GM21825 (cell line): ENCODE measurements around the gene ZSCAN20.

Experiments used
- ATAC-seq: cut with Tn5 transposase; IDR thresholded peaks from one replicate; pipeline ENCODE4 v1.9.1; 2021; ENCODE audit warnings: mild to moderate bottlenecking, moderate library complexity; ENCODE audit not compliant: unreplicated experiment

The ZSCAN20 gene

DNA sequence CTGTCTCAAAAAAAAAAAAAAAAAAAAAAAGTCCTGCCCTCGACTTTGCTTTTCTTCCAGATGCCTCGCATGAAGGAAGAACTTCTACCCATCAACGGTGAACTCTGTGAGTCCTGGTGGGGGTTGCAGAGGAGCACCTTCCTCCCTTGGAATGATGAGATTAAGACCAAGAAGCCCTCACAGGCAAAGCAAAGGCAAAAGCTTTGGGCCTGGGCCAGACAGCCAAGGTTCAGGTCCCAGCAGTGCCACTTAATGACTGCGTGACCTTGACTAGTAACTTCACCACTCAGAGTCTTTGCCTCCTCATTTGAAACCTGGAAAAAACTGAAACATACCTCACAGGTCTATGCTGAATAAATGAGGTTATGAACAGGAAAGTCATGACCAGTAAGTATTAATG lies 55.5 kb downstream of the ZSCAN20 start:
- ATAC-seq, result no peak

DNA sequence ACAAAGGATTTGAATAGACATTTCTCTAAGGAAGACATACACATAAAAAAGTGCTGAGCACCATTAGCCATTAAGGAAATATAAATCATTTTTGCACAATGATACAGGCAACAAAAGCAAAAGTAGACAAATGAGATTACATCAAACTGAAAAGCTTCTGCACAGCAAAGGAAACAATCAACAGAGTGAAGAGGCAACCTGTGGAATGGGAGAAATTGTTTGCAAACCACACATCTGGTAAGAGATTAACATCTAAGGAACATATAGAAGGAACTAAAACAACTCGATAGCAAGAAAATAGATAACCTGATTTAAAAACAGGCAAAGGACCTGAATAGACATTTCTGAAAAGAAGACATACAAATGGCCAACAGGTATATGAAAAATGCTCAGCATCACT lies 57.5 kb downstream of the ZSCAN20 start:
- ATAC-seq, result no peak

DNA sequence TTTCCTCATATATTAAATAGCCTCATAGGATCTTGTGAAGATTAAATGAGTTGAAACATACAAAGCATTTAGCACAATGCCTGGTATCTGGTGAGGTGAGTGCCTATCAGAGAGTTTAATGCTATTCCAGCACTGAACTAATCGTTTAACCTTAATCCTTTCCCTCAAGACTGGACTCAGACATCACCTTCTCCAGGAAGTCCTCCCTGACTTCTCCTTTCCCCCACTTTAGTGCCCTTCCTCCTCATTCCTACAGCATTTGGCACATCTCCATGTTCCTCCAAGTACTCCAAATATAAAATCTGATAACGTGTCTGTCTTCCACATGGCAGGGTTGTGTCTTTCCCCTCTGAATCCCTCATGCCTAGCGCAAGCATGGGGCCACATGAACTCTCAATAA lies 59.8 kb downstream of the ZSCAN20 start:
- ATAC-seq, result no peak

DNA sequence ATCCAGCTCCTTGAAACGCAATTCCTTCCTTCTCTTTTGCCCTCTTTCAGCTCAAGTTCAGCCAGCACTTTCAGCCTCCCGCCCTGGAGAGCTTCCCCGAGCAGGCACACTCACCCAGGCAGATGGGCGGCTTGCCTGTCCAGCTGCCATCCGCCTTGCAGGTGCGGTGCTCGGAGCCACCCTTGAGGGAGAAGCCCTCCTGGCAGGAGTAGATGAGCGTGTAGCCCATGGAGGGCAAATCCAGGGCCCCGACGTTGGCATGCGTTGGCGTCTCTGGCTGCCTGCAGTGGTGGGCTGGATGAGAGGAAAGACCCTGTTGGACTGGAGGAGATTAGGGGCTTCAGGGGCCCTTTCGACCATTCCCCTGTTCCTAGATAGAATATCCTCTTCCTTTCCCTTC lies 60.5 kb downstream of the ZSCAN20 start:
- ATAC-seq, result no peak

DNA sequence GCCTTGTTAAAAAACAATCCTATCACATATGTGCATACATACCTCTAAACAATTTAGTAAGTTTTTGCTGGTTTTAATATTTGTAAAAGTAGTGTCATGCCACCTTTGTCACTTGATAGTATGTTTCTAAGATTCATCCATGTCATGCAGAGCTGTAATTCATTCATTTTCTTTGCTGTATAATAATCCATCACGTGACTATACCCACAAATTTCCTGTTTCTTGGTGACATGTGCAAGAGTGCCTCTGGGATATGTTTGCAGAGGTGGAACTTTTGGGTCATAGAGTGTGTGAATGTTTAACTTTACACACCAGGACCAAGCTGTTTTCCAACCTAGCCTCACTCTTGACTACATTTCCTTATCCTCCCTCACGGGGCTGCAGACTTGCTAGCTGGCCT lies 62.9 kb downstream of the ZSCAN20 start:
- ATAC-seq, result no peak

DNA sequence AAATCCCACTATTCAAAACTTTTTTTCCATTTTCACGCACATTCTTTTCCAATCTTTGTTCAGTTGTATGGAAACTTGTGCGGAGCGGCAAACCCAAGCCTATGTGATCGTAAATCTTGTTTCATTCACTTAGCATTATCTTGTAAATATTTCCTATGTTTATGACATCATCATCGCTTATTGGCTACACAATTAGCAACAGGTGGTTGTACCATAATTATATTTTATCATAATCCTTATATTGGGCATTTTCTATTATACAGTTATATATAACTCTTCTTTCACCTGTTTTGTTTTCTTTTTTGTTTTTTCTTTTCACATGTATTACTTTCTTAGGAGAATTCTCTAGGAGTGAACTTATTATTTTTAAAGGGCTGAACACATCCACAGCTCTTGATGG lies 65.4 kb downstream of the ZSCAN20 start:
- no peak for ATAC-seq

DNA sequence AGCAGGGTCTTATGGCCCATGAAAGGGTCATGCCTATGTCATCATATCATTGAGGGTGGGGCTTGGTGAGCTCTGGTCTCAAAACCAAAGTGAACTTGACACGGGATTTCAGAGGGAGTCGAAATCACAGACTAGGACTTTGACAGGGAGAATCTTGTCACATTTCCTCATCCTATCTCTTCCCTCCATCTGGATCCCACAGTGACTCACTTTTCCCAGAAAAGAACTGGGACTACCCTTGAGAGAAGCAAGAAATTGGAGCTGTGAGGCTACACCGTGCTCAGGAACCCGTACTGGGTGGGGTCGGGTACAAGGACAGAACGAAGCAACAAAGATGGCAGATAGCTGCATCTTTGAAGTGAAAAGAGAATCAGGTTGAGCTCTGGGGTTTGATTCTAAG lies 69.5 kb downstream of the ZSCAN20 start:
- ATAC-seq, result no peak
